ENCODE data around the gene VPS8.

DNA sequence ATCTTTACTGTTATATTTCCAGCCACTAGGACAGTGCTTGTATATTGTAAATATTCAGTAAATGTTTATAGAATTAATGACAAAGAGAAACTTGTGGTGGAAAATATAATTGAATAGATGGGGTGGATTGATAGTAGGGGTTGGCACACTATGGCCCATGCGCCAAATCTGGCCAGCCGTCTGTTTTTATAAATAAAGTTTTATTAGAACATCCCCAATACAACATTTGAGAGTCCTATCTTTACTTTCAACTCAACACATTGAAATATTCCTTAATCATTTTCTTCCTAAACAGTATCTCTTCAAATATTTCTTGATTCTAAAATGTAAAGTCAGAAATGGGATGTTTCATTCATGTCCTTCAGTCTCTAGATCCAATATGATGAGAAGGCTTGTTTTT is 45.1 kb downstream of the VPS8 start:
- TF ChIP-seq, protein P1, sequence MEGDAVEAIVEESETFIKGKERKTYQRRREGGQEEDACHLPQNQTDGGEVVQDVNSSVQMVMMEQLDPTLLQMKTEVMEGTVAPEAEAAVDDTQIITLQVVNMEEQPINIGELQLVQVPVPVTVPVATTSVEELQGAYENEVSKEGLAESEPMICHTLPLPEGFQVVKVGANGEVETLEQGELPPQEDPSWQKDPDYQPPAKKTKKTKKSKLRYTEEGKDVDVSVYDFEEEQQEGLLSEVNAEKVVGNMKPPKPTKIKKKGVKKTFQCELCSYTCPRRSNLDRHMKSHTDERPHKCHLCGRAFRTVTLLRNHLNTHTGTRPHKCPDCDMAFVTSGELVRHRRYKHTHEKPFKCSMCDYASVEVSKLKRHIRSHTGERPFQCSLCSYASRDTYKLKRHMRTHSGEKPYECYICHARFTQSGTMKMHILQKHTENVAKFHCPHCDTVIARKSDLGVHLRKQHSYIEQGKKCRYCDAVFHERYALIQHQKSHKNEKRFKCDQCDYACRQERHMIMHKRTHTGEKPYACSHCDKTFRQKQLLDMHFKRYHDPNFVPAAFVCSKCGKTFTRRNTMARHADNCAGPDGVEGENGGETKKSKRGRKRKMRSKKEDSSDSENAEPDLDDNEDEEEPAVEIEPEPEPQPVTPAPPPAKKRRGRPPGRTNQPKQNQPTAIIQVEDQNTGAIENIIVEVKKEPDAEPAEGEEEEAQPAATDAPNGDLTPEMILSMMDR (IDR thresholded peaks at IDR 0.05; ENCODE audit: low read depth, low read length, missing input control): no peak
- TF ChIP-seq FOXA1 (IDR thresholded peaks at IDR 0.05) (no peak), YY1 (IDR thresholded peaks at IDR 0.05) (no peak), RXRA (IDR thresholded peaks at IDR 0.05) (no peak), HNF4A (conservative IDR thresholded peaks at IDR 0.05) (no peak)
- TF ChIP-seq, protein P2, sequence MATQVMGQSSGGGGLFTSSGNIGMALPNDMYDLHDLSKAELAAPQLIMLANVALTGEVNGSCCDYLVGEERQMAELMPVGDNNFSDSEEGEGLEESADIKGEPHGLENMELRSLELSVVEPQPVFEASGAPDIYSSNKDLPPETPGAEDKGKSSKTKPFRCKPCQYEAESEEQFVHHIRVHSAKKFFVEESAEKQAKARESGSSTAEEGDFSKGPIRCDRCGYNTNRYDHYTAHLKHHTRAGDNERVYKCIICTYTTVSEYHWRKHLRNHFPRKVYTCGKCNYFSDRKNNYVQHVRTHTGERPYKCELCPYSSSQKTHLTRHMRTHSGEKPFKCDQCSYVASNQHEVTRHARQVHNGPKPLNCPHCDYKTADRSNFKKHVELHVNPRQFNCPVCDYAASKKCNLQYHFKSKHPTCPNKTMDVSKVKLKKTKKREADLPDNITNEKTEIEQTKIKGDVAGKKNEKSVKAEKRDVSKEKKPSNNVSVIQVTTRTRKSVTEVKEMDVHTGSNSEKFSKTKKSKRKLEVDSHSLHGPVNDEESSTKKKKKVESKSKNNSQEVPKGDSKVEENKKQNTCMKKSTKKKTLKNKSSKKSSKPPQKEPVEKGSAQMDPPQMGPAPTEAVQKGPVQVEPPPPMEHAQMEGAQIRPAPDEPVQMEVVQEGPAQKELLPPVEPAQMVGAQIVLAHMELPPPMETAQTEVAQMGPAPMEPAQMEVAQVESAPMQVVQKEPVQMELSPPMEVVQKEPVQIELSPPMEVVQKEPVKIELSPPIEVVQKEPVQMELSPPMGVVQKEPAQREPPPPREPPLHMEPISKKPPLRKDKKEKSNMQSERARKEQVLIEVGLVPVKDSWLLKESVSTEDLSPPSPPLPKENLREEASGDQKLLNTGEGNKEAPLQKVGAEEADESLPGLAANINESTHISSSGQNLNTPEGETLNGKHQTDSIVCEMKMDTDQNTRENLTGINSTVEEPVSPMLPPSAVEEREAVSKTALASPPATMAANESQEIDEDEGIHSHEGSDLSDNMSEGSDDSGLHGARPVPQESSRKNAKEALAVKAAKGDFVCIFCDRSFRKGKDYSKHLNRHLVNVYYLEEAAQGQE (IDR thresholded peaks at IDR 0.05): no peak

Measured in liver (tissue), 3 donors.